Suprapubic skin (tissue), 4 donors: Measurements from ENCODE around the gene ATXN2L.

Experiments used
- CTCF ChIP-seq, 2 donors: fragments of 200-600 bp in 1 of 2; fragments of 450-650 bp in 1 of 2; sonication (generic) in 1 of 2; IDR thresholded peaks; one replicate each; pipeline ENCODE4 v1.5.1; 2016 to 2019; ENCODE audit warnings: antibody characterized with exemption in 2 of 2, mild to moderate bottlenecking in 1 of 2, moderate library complexity in 1 of 2
- POLR2A ChIP-seq, 2 donors: fragments of 450-650 bp; IDR thresholded peaks; one replicate each; pipeline ENCODE4 v1.6.1; 2017; ENCODE audit warnings: antibody characterized with exemption in 2 of 2, mild to moderate bottlenecking in 2 of 2, moderate library complexity in 2 of 2
- POLR2AphosphoS5 ChIP-seq, 3 donors: sonication (generic); formaldehyde crosslinking; IDR thresholded peaks; one replicate each; pipeline ENCODE4 v1.6.1; 2017; ENCODE audit warnings: antibody characterized with exemption in 3 of 3

GRCh38 chr16:28829747-28830146 lies 6.9 kb downstream of the ATXN2L start:
- no peak for TF ChIP-seq CTCF (IDR thresholded peaks at IDR 0.05)
- TF ChIP-seq POLR2A (IDR thresholded peaks at IDR 0.05) = no peak
- TF ChIP-seq POLR2AphosphoS5 (IDR thresholded peaks at IDR 0.05) = no peak
